Stimulated activated CD4-positive, alpha-beta T cell treated with anti-CD3 and anti-CD28 coated beads, Interleukin-4, amount 100 ng/mL, for 1 hour (primary cell): Measurements from ENCODE around the gene SPHK2.
"Not testable (repeated sequence)": the region's sequence is repeated elsewhere in the genome, so short reads cannot be mapped to it uniquely, and the experiment has no call there.

ENCODE experiments used
- DNase-seq: peaks from one replicate; pipeline ENCODE4 v3.0.0-alpha.2; 2020

SPHK2 gene

GRCh38 chr19:48624791-48625723 lies 5.8 kb downstream of the SPHK2 start:
- DNase-seq, result no peak

DNA sequence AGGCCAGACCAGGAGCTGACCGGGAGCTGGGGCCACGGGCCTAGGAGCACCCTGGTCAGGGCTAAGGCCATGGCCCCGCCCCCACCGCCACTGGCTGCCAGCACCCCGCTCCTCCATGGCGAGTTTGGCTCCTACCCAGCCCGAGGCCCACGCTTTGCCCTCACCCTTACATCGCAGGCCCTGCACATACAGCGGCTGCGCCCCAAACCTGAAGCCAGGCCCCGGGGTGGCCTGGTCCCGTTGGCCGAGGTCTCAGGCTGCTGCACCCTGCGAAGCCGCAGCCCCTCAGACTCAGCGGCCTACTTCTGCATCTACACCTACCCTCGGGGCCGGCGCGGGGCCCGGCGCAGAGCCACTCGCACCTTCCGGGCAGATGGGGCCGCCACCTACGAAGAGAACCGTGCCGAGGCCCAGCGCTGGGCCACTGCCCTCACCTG lies 6.6 kb downstream of the SPHK2 start:
- DNase-seq, result no peak

- DNase-seq, result no peak
These were observed 8.0 kb downstream of the SPHK2 start for GRCh38 chr19:48627201-48627864.

GRCh38 chr19:48627865-48628314 lies 8.6 kb downstream of the SPHK2 start:
- DNase-seq, result no peak

DNA sequence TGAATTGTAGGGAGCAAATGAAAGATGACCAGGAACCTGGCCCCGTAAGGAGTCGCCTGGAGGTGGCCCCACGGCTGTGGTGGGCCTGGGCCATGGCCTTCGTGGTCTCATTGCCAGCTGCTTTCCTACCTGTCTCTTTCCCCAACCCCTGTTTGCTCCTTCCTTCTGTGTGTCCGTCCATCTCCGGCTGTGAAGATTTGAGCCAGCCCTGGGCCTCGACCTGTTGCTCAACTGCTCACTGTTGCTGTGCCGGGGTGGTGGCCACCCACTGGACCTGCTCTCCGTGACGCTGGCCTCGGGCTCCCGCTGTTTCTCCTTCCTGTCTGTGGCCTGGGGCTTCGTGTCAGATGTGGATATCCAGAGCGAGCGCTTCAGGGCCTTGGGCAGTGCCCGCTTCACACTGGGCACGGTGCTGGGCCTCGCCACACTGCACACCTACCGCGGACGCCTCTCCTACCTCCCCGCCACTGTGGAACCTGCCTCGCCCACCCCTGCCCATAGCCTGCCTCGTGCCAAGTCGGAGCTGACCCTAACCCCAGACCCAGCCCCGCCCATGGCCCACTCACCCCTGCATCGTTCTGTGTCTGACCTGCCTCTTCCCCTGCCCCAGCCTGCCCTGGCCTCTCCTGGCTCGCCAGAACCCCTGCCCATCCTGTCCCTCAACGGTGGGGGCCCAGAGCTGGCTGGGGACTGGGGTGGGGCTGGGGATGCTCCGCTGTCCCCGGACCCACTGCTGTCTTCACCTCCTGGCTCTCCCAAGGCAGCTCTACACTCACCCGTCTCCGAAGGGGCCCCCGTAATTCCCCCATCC lies 9.4 kb downstream of the SPHK2 start:
- DNase-seq, result no peak

- DNase-seq, result no peak
These were observed 9.9 kb downstream of the SPHK2 start for GRCh38 chr19:48629297-48629598.

DNA sequence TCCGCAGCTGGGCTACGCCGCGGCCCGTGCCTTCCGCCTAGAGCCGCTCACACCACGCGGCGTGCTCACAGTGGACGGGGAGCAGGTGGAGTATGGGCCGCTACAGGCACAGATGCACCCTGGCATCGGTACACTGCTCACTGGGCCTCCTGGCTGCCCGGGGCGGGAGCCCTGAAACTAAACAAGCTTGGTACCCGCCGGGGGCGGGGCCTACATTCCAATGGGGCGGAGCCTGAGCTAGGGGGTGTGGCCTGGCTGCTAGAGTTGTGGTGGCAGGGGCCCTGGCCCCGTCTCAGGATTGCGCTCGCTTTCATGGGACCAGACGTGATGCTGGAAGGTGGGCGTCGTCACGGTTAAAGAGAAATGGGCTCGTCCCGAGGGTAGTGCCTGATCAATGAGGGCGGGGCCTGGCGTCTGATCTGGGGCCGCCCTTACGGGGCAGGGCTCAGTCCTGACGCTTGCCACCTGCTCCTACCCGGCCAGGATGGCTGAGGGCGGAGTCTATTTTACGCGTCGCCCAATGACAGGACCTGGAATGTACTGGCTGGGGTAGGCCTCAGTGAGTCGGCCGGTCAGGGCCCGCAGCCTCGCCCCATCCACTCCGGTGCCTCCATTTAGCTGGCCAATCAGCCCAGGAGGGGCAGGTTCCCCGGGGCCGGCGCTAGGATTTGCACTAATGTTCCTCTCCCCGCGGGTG lies 10.4 kb downstream of the SPHK2 start:
- no peak for DNase-seq

DNA sequence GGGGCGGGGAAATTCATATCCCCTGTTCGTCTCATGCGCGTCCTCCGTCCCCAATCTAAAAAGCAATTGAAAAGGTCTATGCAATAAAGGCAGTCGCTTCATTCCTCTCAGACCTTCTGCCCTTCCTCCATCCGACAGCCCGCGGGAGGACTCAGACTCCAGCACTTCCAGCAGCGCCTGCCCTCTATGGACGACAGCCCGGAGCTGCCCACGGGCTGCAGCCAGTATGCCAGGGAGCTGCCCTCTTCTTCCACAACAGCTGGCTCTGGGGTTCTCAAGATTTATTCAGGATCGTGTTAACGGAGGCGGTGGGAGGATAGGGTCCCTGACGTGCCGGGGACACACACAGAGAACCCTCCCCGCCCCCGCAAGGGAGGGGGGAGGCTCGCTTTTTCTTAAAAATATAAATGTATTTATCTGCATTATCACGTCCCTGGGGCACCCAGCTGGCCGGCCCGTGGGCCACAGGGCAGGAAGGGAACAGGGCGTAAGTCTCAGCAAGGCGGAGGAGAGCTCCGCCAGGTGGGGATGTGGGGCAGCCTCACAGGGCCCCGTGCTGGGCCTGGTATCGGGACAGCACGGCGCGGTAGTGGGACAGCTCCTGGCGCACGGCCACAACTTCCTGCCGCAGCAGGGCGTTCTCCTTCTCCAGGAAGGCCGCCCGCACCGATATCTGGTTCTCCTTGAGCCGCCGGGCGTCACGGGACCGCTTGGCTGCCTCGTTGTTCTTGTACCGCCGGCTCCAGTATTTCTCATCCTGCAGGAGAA lies 11.2 kb downstream of the SPHK2 start:
- DNase-seq, result no peak

GRCh38 chr19:48631225-48631624 lies 11.9 kb downstream of the SPHK2 start:
- no peak for DNase-seq

GRCh38 chr19:48632286-48632685 lies 13.0 kb downstream of the SPHK2 start:
- DNase-seq, result not testable (repeated sequence)

DNA sequence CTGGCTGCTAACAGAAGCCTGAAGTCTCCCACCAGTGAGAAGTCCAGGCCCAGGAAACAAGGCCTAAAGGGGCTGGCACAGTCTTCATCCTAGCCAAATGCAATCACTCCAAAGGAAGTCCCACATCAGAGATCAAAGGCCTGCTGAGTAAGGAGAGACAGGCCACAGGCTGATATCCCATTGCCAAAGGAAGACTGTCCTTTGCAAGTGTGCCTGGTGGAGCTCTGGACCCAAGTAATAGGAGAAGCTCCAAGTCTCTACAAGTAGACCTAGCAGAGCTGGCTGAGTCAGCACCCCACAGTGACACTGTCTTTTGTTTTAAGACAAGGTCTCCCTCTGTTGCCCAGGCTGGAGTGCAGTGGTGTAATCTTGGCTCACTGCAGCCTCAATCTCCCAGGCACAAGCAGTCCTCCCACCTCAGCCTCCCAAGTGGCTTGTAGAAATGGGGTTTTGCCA lies 13.4 kb downstream of the SPHK2 start:
- no peak for DNase-seq

GRCh38 chr19:48633148-48634035 lies 14.1 kb downstream of the SPHK2 start:
- no peak for DNase-seq

DNA sequence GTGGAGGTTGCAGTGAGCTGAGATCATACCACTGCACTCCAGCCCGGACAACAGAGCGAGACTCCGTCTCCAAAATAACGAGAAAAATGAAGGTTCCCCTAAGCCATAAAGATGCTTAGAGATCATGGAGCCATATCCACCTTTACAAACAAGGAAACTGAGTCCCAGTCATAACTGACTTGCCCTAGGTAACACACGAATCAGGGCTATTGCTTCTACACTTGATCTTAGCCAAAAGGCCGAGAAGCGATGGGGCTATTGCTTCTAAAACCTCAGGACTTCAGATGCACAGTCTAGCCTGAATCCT lies 14.7 kb downstream of the SPHK2 start:
- DNase-seq, result no peak

- peak; percentile 94 for DNase-seq
These were observed 15.3 kb downstream of the SPHK2 start for GRCh38 chr19:48634424-48635262.

DNA sequence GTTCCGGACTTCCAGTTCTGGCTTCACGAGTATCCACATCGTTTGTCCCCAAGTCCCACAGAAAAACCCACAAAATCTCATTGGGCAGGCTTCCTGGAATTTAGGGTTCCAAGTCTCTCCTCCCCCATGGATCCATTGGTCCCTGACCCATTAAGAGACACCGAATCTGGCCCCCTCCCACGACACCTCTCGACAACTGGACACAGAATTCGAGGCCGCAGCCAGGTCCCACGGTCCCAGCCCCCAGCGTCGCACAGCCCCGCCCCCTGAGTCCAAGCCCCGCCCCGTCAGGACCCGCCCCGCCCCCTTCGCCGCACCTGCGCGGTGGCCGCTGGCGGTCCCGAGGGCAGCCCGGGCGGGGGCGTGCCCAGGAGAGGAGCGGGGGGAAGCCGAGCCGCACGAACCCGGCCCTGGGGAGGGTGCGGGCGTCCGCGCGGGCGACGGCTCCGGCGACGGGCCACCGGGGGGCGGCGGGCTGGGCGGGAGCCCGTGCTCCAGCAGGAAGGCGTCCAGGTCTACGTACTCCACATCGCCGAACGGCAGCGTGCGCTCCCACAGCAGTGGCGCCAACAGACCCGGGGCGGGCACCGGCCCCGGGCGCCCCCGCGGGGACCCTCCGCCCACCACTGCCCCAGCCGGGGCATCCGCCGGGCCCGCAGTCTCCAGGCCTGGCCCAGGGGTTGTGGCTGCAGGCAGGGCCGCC lies 16.1 kb downstream of the SPHK2 start:
- DNase-seq, result peak; percentile 76

- no peak for DNase-seq
These were observed 16.9 kb downstream of the SPHK2 start for GRCh38 chr19:48635966-48636858.

DNA sequence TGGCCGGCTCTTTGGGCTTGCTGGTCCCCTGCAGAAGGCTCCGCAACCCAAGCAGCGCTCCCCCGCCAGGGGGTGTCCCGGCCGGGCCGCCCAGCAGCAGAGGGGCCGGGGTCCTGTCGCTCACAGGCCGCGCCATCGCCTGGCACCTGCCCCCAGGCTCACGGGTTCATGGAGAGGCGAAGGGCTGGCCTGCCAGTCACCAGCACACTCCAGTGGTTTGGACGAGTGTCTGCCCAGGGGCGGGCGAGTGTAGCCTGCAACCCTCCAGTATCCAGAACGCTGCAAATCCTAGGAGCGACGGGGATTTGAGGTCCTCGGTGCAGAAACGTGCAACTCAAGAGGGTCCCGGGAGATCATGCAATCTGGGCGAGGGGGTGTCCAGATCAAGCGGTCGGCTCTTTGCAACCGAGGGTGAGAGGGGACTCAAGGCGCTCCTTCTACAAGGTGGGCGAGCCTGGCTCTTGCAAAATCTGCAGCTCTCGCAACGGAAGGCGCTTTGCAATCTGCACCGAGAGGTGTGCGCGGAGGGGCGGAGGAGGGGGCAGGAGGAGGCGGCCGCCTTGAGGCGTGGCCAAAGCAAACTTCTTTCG lies 17.6 kb downstream of the SPHK2 start, which contains the start of gene DBP:
Gene DBP (minus strand): TSS at position 521 of the 590 bp plus-strand sequence. CDS start 385 bp downstream, at position 136.
- DNase-seq, result no peak
